Activated naive CD8-positive, alpha-beta T cell treated with anti-CD3 and anti-CD28 coated beads for 36 hours (primary cell): ENCODE measurements around the gene BMAL2. TPM values are rescaled to one million over a fixed set of nuclear protein-coding genes. Genes with fewer than 3 reads are reported as not detected.

Experiments
- DNase-seq: peaks from one replicate; pipeline ENCODE4 v3.0.0; 2021
- H3K27ac Mint-ChIP-seq: one replicate; pipeline ENCODE4 v1.8.0; 2022; ENCODE audit warnings: mild to moderate bottlenecking, moderate library complexity, mixed read lengths
- H3K27me3 Mint-ChIP-seq: one replicate; pipeline ENCODE4 v1.8.0; 2022; ENCODE audit warnings: mild to moderate bottlenecking, mixed read lengths
- H3K36me3 Mint-ChIP-seq: one replicate; pipeline ENCODE4 v1.8.0; 2021; ENCODE audit warnings: mild to moderate bottlenecking, mixed read lengths
- H3K4me1 Mint-ChIP-seq: one replicate; pipeline ENCODE4 v1.8.0; 2021; ENCODE audit warnings: mixed read lengths
- H3K4me3 Mint-ChIP-seq: one replicate; pipeline ENCODE4 v1.8.0; 2022; ENCODE audit warnings: mild to moderate bottlenecking, moderate library complexity, mixed read lengths
- H3K9me3 Mint-ChIP-seq: one replicate; pipeline ENCODE4 v1.8.0; 2022; ENCODE audit warnings: mixed read lengths
- total RNA-seq, 2 experiments: library from RNA; stranded (reverse); gene quantifications; one replicate each; pipeline ENCODE4 v1.2.3, GENCODE V29; 2021

Gene BMAL2
- total RNA-seq, 2 experiments from 2014 or later = 10.8 to 13.3 TPM

GRCh38 chr12:27361372-27361771 lies 28.7 kb downstream of the BMAL2 start:
- H3K4me1 Mint-ChIP-seq = no peaks in the 10 kb centered on the region
- DNase-seq = no peak
- no peak overlapping the region for H3K27ac Mint-ChIP-seq
- H3K36me3 Mint-ChIP-seq = no peaks in the 10 kb centered on the region
- no peak overlapping the region for H3K4me3 Mint-ChIP-seq
- H3K9me3 Mint-ChIP-seq = no peaks in the 10 kb centered on the region
- H3K27me3 Mint-ChIP-seq = peaks cover 38% of the 10 kb centered on the region

DNA sequence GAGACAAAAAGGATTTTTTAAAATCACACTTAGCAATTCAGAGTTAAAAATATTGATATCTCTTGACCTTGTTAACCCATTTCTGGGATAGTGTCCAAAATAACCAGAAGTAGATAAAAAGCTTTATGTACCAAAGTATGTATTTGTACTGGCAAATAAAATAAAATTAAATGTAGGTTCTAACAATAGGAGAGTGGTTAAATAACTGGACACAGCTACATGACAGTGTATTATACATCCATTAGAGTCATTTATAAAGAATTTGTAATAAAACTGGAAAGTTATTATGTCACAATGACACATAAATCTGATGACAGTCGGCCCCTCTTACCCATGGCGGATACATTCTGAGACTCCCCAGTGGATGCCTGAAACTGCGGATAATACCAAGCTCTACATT lies 34.0 kb downstream of the BMAL2 start:
- H3K4me3 Mint-ChIP-seq = no peak overlapping the region
- DNase-seq = no peak
- H3K4me1 Mint-ChIP-seq = peaks cover 2% of the 10 kb centered on the region
- H3K27ac Mint-ChIP-seq = no peak overlapping the region
- H3K36me3 Mint-ChIP-seq = peaks cover 2% of the 10 kb centered on the region
- H3K9me3 Mint-ChIP-seq = no peaks in the 10 kb centered on the region
- peaks cover 25% of the 10 kb centered on the region for H3K27me3 Mint-ChIP-seq

DNA sequence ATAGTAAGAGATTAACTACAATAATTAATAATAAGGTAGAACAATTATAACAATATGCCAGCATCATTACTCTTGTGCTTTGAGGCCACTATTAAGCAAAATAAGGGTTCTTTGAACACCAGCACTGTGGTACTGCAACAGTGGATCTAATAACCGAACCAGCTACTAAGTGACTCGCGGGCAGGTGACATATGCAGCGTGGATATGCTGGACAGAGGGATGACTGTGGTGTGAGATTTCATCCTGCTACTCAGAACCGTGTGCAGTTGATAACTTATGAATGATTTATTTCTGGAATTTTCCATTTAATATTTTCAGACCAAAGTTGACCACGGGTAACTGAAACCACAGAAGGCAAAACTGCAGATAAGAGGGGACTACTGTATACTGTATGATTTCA lies 34.4 kb downstream of the BMAL2 start:
- Mint-ChIP-seq H3K4me1 (peaks cover 2% of the 10 kb centered on the region), H3K27ac (no peak overlapping the region), H3K4me3 (no peak overlapping the region)

GRCh38 chr12:27382171-27382795 lies 49.6 kb downstream of the BMAL2 start:
- no peak for DNase-seq
- no peaks in the 10 kb centered on the region for H3K4me1 Mint-ChIP-seq
- H3K4me3 Mint-ChIP-seq = no peak overlapping the region
- H3K27ac Mint-ChIP-seq = no peak overlapping the region
- H3K27me3 Mint-ChIP-seq = no peaks in the 10 kb centered on the region
- H3K36me3 Mint-ChIP-seq = no peaks in the 10 kb centered on the region
- no peaks in the 10 kb centered on the region for H3K9me3 Mint-ChIP-seq

More for the DNA sequence above, 34.4 kb downstream of the BMAL2 start:
- DNase-seq = no peak
- H3K9me3 Mint-ChIP-seq = no peaks in the 10 kb centered on the region
- peaks cover 22% of the 10 kb centered on the region for H3K27me3 Mint-ChIP-seq
- peaks cover 5% of the 10 kb centered on the region for H3K36me3 Mint-ChIP-seq

Other genes with a start within 250 kb of the BMAL2 start
- gene STK38L, start 88.5 kb upstream of the BMAL2 start, total RNA-seq = 10 to 100 TPM; 31.2 to 32.0 TPM
- gene SMCO2, start 113.9 kb downstream of the BMAL2 start, total RNA-seq = not detected
- 10 to 100 TPM; 22.2 to 22.5 TPM for gene PPFIBP1, start 191.4 kb downstream of the BMAL2 start, total RNA-seq